Mesenchymal stem cell (in vitro differentiated cells and primary cell): ENCODE results near the gene CDH15.

ENCODE experiments used
- DNase-seq: peaks from one replicate; pipeline ENCODE4 v3.0.0-alpha.2; 2013
- H2AFZ ChIP-seq: one replicate; pipeline ENCODE4 v1.6.1; 2013; ENCODE audit warnings: low read depth, mild to moderate bottlenecking, control low read depth, inconsistent platforms, low read length, moderate library complexity
- H2AK5ac ChIP-seq: 2 replicates; pipeline ENCODE4 v1.6.1; 2013; ENCODE audit warnings: low read length, moderate library complexity, mild to moderate bottlenecking, inconsistent platforms; ENCODE audit not compliant: severe bottlenecking
- H2BK120ac ChIP-seq: one replicate; pipeline ENCODE4 v1.6.1; 2013; ENCODE audit warnings: low read depth, mild to moderate bottlenecking, inconsistent platforms, low read length, moderate library complexity
- H2BK12ac ChIP-seq, 2 experiments: one replicate each; pipeline ENCODE4 v1.6.1; 2013; ENCODE audit warnings: inconsistent platforms in 2 of 2, low read length in 2 of 2, mild to moderate bottlenecking in 2 of 2, moderate library complexity in 2 of 2, control low read depth in 1 of 2
- H2BK15ac ChIP-seq: one replicate; pipeline ENCODE4 v1.6.1; 2013; ENCODE audit warnings: mild to moderate bottlenecking, low read depth, inconsistent platforms; ENCODE audit not compliant: poor library complexity, severe bottlenecking
- H2BK5ac ChIP-seq: 2 replicates; pipeline ENCODE4 v1.6.1; 2013; ENCODE audit warnings: low read depth, mild to moderate bottlenecking, low read length, control low read depth, inconsistent platforms; ENCODE audit not compliant: poor library complexity, severe bottlenecking
- H3K14ac ChIP-seq, 2 experiments: one replicate each; pipeline ENCODE4 v1.6.1; 2013; ENCODE audit warnings: inconsistent platforms in 2 of 2, low read length in 2 of 2, control low read depth in 1 of 2, mild to moderate bottlenecking in 1 of 2, moderate library complexity in 1 of 2
- H3K18ac ChIP-seq, 2 experiments: one replicate each; pipeline ENCODE4 v1.6.1; 2013; ENCODE audit warnings: inconsistent platforms in 2 of 2, low read length in 2 of 2, control low read depth in 1 of 2, low read depth in 1 of 2, mild to moderate bottlenecking in 1 of 2
- H3K23ac ChIP-seq, 2 experiments: one replicate each; pipeline ENCODE4 v1.6.1; 2013; ENCODE audit warnings: inconsistent platforms in 2 of 2, low read length in 2 of 2, mild to moderate bottlenecking in 2 of 2, moderate library complexity in 2 of 2, control low read depth in 1 of 2
- H3K27ac ChIP-seq: 2 replicates; pipeline ENCODE4 v1.5.1; 2013; ENCODE audit warnings: mild to moderate bottlenecking, moderate library complexity, low read length, control low read depth, inconsistent platforms; ENCODE audit not compliant: poor library complexity, severe bottlenecking
- H3K27me3 ChIP-seq, 2 experiments: 2 replicates each; pipeline versions ENCODE4 v1.6.1 to v1.7.0; 2013; ENCODE audit warnings: low read length in 2 of 2, mild to moderate bottlenecking in 2 of 2, moderate library complexity in 2 of 2, control low read depth in 1 of 2, inconsistent platforms in 1 of 2; ENCODE audit not compliant: control insufficient read depth in 1 of 2, insufficient read depth in 1 of 2
- H3K36me3 ChIP-seq, 2 experiments: 2 replicates each; pipeline versions ENCODE4 v1.6.1 to v1.7.0; 2013; ENCODE audit warnings: low read length in 2 of 2, control low read depth in 1 of 2, inconsistent platforms in 1 of 2, low read depth in 1 of 2, mild to moderate bottlenecking in 1 of 2; ENCODE audit not compliant: insufficient read depth in 2 of 2, control insufficient read depth in 1 of 2
- H3K4ac ChIP-seq, 2 experiments: one replicate each; pipeline ENCODE4 v1.6.1; 2013; ENCODE audit warnings: inconsistent platforms in 2 of 2, low read length in 2 of 2, mild to moderate bottlenecking in 2 of 2, moderate library complexity in 2 of 2, control low read depth in 1 of 2, low read depth in 1 of 2
- H3K4me1 ChIP-seq: 2 replicates; pipeline ENCODE4 v1.6.1; 2013; ENCODE audit warnings: low read depth, low read length, control low read depth; ENCODE audit not compliant: control insufficient read depth, insufficient read depth
- H3K4me2 ChIP-seq: 2 replicates; pipeline ENCODE4 v1.6.1; 2013; ENCODE audit warnings: low read length, mild to moderate bottlenecking, inconsistent platforms; ENCODE audit not compliant: poor library complexity, severe bottlenecking
- H3K4me3 ChIP-seq, 2 experiments: 2 replicates each; pipeline versions ENCODE4 v1.5.1 to v1.7.0; 2013; ENCODE audit warnings: low read length in 2 of 2, mild to moderate bottlenecking in 2 of 2, control low read depth in 1 of 2, low read depth in 1 of 2; ENCODE audit not compliant: insufficient read depth in 1 of 2
- H3K79me1 ChIP-seq: replicated peaks from 2 replicates; pipeline ENCODE4 v1.6.1; 2013; ENCODE audit warnings: mild to moderate bottlenecking, control low read depth, low read length, inconsistent platforms; ENCODE audit not compliant: poor library complexity, severe bottlenecking
- H3K9ac ChIP-seq: 2 replicates; pipeline ENCODE4 v1.7.0; 2013; ENCODE audit warnings: mild to moderate bottlenecking, low read length, moderate library complexity
- H3K9me3 ChIP-seq: 2 replicates; pipeline ENCODE4 v1.7.0; 2013; ENCODE audit warnings: mild to moderate bottlenecking, low read length; ENCODE audit not compliant: control insufficient read depth
- H4K8ac ChIP-seq: one replicate; pipeline ENCODE4 v1.6.1; 2013; ENCODE audit warnings: inconsistent platforms, mild to moderate bottlenecking, low read length, moderate library complexity
- H4K91ac ChIP-seq: one replicate; pipeline ENCODE4 v1.6.1; 2013; ENCODE audit warnings: mild to moderate bottlenecking, low read length, inconsistent platforms
- WGBS: methylation state at CpG from one replicate; pipeline ENCODE4 v1.1.7; 2013; ENCODE audit warnings: mixed read lengths; 5-methylcytosine and 5-hydroxymethylcytosine counted together

Gene CDH15

DNA sequence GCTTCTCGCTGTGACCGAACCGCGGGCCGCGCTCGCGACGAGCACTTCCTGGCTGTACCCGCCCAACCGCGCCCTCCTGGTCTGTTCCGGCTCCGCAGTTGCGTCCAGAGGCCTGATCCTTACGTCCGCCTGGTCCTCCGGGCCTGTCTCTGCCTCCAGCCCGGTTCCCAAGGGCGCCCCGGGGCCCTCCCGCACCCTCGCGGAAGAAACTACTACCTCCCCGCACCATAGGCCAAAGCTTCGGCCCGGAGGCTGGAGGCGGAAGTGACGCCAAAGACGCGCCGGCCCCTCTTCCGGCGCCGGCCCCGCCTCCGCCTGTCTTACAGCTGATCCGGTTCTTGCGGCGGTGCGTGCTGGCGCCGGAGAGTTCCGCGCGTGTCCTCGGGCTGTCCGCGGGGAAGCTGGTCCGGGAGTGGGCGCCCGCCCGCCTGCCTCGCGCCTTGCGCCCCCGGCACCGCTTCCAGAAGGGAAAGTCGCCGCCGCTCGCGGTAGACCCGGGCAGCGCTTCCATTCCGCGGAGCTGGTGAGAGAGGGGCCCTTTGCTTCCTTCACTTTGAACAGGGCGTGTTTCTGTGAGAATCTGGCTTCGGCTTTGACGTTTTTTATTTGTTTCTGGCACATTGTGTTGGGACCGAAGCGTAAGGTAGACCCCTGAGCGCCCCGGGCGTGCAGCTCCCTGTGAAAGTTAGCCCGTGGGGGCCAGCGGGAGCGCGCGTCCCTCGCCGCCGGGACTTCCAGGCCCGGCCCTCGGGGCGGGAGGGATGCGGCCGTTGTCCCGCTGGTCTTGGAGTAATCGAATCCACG is 46.0 kb downstream of the CDH15 start, which contains the start of gene ZNF778:
Gene ZNF778, plus strand, starts transcription at position 316 of the 804 bp plus-strand sequence. CDS start 3,425 bp downstream, outside the sequence.
- peaks cover 31% of the 10 kb centered on the region for H3K79me1 ChIP-seq
- under 1% methylated on average over 76 of the region's 91 CpGs for WGBS
- H3K9me3 ChIP-seq, result no peaks in the 10 kb centered on the region
- peak; percentile 90 for DNase-seq
- H3K36me3 ChIP-seq, result peaks cover 23 to 29% of the 10 kb centered on the region in 2 experiments
- peak within 1 kb of the TSS in 1 of 2 experiments; percentile 28 for H2BK12ac ChIP-seq
- H3K27ac ChIP-seq, result peak within 1 kb of the TSS; percentile 91
- no peaks in the 10 kb centered on the region for H3K27me3 ChIP-seq
- H2AFZ ChIP-seq, result peak within 1 kb of the TSS; percentile 99
- no peak within 1 kb of the TSS for H2BK120ac ChIP-seq
- H4K91ac ChIP-seq, result peak within 1 kb of the TSS; percentile 88
- H3K14ac ChIP-seq, result peak within 1 kb of the TSS in 1 of 2 experiments; percentile 84
- peak within 1 kb of the TSS; percentile 92 to 99 for H3K18ac ChIP-seq
- peak within 1 kb of the TSS; percentile 91 to 95 for H3K4me3 ChIP-seq
- peak within 1 kb of the TSS; percentile 35 to 100 for H3K4ac ChIP-seq
- H2BK15ac ChIP-seq, result no peak within 1 kb of the TSS
- H3K4me2 ChIP-seq, result peak within 1 kb of the TSS; percentile 90
- peak within 1 kb of the TSS; percentile 99 for H4K8ac ChIP-seq
- peak within 1 kb of the TSS; percentile 56 for H2AK5ac ChIP-seq
- H3K23ac ChIP-seq, result peak within 1 kb of the TSS in 1 of 2 experiments; percentile 94
- H2BK5ac ChIP-seq, result peak within 1 kb of the TSS; percentile 90
- peak within 1 kb of the TSS; percentile 99 for H3K9ac ChIP-seq
- peaks cover 6% of the 10 kb centered on the region for H3K4me1 ChIP-seq

GRCh38 chr16:89219365-89219764 is 47.8 kb downstream of the CDH15 start:
- H3K27me3 ChIP-seq, result no peaks in the 10 kb centered on the region
- H2BK120ac ChIP-seq, result no peak overlapping the region
- peak overlapping the region; percentile 27 for H3K9ac ChIP-seq
- H3K14ac ChIP-seq, result no peak overlapping the region
- DNase-seq, result no peak
- no peak overlapping the region for H3K23ac ChIP-seq
- peaks cover 6% of the 10 kb centered on the region for H3K4me1 ChIP-seq
- H3K36me3 ChIP-seq, result peaks cover 40 to 44% of the 10 kb centered on the region in 2 experiments
- no peak overlapping the region for H3K4ac ChIP-seq
- 85% methylated on average over 5 of the region's 5 CpGs for WGBS
- no peak overlapping the region for H3K4me2 ChIP-seq
- H3K18ac ChIP-seq, result no peak overlapping the region
- H3K4me3 ChIP-seq, result peak overlapping the region in 1 of 2 experiments; percentile 14
- H3K9me3 ChIP-seq, result no peaks in the 10 kb centered on the region
- H4K8ac ChIP-seq, result no peak overlapping the region
- H4K91ac ChIP-seq, result no peak overlapping the region
- H3K27ac ChIP-seq, result no peak overlapping the region
- no peak overlapping the region for H2BK12ac ChIP-seq
- no peak overlapping the region for H2BK15ac ChIP-seq
- H2AFZ ChIP-seq, result no peak overlapping the region
- no peak overlapping the region for H2AK5ac ChIP-seq
- no peak overlapping the region for H2BK5ac ChIP-seq
- peaks cover 41% of the 10 kb centered on the region for H3K79me1 ChIP-seq

- Histone ChIP-seq H3K4ac (no peak overlapping the region), H3K4me3 (no peak overlapping the region), H3K27ac (no peak overlapping the region), H3K23ac (no peak overlapping the region), H4K8ac (no peak overlapping the region), H3K4me2 (no peak overlapping the region), H4K91ac (no peak overlapping the region), H2BK120ac (no peak overlapping the region), H3K18ac (no peak overlapping the region), H3K4me1 (peaks cover 3% of the 10 kb centered on the region), H2AK5ac (no peak overlapping the region), H2BK12ac (no peak overlapping the region), H3K27me3 (no peaks in the 10 kb centered on the region), H3K9me3 (peaks cover 8% of the 10 kb centered on the region), H2AFZ (no peak overlapping the region), H3K36me3 (peaks cover 58 to 66% of the 10 kb centered on the region in 2 experiments), H3K79me1 (peaks cover 43% of the 10 kb centered on the region), H2BK5ac (no peak overlapping the region), H2BK15ac (no peak overlapping the region), H3K14ac (no peak overlapping the region), H3K9ac (no peak overlapping the region)
- no peak for DNase-seq
- 96% methylated on average over 3 of the region's 3 CpGs for WGBS
These were observed 50.1 kb downstream of the CDH15 start for GRCh38 chr16:89221604-89222003.

GRCh38 chr16:89222931-89223330 is 51.4 kb downstream of the CDH15 start:
- Histone ChIP-seq H2BK15ac (no peak overlapping the region), H4K91ac (no peak overlapping the region)

More at GRCh38 chr16:89222931-89223330, 51.4 kb downstream of the CDH15 start:
- H3K79me1 ChIP-seq, result peaks cover 46% of the 10 kb centered on the region
- no peak overlapping the region for H2BK120ac ChIP-seq
- no peak overlapping the region for H3K14ac ChIP-seq
- no peak overlapping the region for H3K9ac ChIP-seq
- 98% methylated on average over 21 of the region's 21 CpGs for whole genome bisulfite sequencing
- no peaks in the 10 kb centered on the region for H3K27me3 ChIP-seq
- H3K9me3 ChIP-seq, result peaks cover 22% of the 10 kb centered on the region
- no peak overlapping the region for H3K4ac ChIP-seq
- H2AFZ ChIP-seq, result no peak overlapping the region
- H3K18ac ChIP-seq, result no peak overlapping the region
- H3K36me3 ChIP-seq, result peaks cover 72 to 79% of the 10 kb centered on the region in 2 experiments
- H2BK12ac ChIP-seq, result no peak overlapping the region
- no peak overlapping the region for H3K23ac ChIP-seq
- H2BK5ac ChIP-seq, result no peak overlapping the region
- peaks cover 2% of the 10 kb centered on the region for H3K4me1 ChIP-seq
- H3K4me3 ChIP-seq, result no peak overlapping the region
- no peak for DNase-seq
- H4K8ac ChIP-seq, result no peak overlapping the region
- H3K4me2 ChIP-seq, result no peak overlapping the region
- H2AK5ac ChIP-seq, result no peak overlapping the region
- H3K27ac ChIP-seq, result no peak overlapping the region
